Measurements from ENCODE around the gene C4orf50. TPM values are rescaled to one million over a fixed set of nuclear protein-coding genes. Genes with fewer than 3 reads are reported as not detected.

C4orf50 gene
- polyA plus RNA-seq, 1 donor from 2014 or later = 1.6 TPM

GRCh38 chr4:6042293-6043063 lies 24.2 kb upstream of the C4orf50 start:
- no peak overlapping the region for H2AFZ ChIP-seq (ENCODE audit: low read depth, low read length)
- no peak overlapping the region for H3K4me2 ChIP-seq (ENCODE audit: low read length)
- no peak overlapping the region for H3K4me3 ChIP-seq (ENCODE audit: low read length)
- no peak overlapping the region for H3K9ac ChIP-seq (ENCODE audit: low read length)
- H3K27me3 ChIP-seq (ENCODE audit: insufficient read depth, low read depth, low read length) = no peaks in the 10 kb centered on the region
- no peaks in the 10 kb centered on the region for H3K9me2 ChIP-seq (ENCODE audit: insufficient read depth, low read length)
- H3K79me2 ChIP-seq (replicated peaks; ENCODE audit: insufficient read depth, low read length) = no peaks in the 10 kb centered on the region
- TF ChIP-seq RAD21 (conservative IDR thresholded peaks at IDR 0.05) = no peak
- no peak for TF ChIP-seq EP300 (conservative IDR thresholded peaks at IDR 0.05; ENCODE audit: poor library complexity, severe bottlenecking)
- no peak for TF ChIP-seq TAF1 (IDR thresholded peaks at IDR 0.05; ENCODE audit: low read depth)
- TF ChIP-seq SMC3 (conservative IDR thresholded peaks at IDR 0.05; ENCODE audit: poor library complexity) = no peak
- TF ChIP-seq EZH2 (IDR thresholded peaks at IDR 0.05; ENCODE audit: borderline replicate concordance, insufficient read depth, low read length, poor library complexity, severe bottlenecking) = no peak
- no peak for TF ChIP-seq POLR2AphosphoS5 (IDR thresholded peaks at IDR 0.05)
- no peak for TF ChIP-seq REST (IDR thresholded peaks at IDR 0.05; ENCODE audit: borderline replicate concordance)
- TF ChIP-seq, protein P1, sequence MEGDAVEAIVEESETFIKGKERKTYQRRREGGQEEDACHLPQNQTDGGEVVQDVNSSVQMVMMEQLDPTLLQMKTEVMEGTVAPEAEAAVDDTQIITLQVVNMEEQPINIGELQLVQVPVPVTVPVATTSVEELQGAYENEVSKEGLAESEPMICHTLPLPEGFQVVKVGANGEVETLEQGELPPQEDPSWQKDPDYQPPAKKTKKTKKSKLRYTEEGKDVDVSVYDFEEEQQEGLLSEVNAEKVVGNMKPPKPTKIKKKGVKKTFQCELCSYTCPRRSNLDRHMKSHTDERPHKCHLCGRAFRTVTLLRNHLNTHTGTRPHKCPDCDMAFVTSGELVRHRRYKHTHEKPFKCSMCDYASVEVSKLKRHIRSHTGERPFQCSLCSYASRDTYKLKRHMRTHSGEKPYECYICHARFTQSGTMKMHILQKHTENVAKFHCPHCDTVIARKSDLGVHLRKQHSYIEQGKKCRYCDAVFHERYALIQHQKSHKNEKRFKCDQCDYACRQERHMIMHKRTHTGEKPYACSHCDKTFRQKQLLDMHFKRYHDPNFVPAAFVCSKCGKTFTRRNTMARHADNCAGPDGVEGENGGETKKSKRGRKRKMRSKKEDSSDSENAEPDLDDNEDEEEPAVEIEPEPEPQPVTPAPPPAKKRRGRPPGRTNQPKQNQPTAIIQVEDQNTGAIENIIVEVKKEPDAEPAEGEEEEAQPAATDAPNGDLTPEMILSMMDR (IDR thresholded peaks at IDR 0.05; ENCODE audit: poor library complexity, severe bottlenecking) = no peak
- no peak for TF ChIP-seq MXI1 (conservative IDR thresholded peaks at IDR 0.05; ENCODE audit: poor library complexity, severe bottlenecking)
- H4K20me1 ChIP-seq (ENCODE audit: insufficient read depth) = no peaks in the 10 kb centered on the region
- no peaks in the 10 kb centered on the region for H3K9me3 ChIP-seq (ENCODE audit: low read length)
- H3K27ac ChIP-seq (ENCODE audit: low read length) = no peak overlapping the region
- H3F3A ChIP-seq (ENCODE audit: insufficient read depth, low read length, poor library complexity, severe bottlenecking) = no peaks in the 10 kb centered on the region
- H3K36me3 ChIP-seq (ENCODE audit: insufficient read depth, low read length) = no peaks in the 10 kb centered on the region

DNA sequence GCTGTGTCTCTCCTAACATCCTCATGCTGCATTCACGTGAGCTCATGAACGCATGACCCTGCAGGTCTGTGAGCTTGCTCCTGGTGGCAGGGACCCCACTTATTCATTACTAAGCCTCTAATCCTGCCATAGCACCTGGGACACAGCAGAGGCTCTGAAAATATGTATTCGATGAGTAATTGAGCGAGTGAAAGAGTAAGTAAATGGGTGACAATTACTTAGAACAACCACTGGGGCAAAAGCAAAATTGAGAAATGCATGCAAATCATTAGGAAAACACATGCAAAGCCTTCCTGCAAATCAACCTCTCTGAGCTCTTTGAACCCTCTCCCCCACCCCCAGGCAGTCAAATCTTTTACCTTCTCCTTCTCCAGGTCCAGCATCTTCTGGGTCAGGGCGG lies 23.6 kb upstream of the C4orf50 start:
- Histone ChIP-seq H3K4me2 (ENCODE audit: low read length) (no peak overlapping the region), H3K79me2 (replicated peaks; ENCODE audit: insufficient read depth, low read length) (no peaks in the 10 kb centered on the region), H3F3A (ENCODE audit: insufficient read depth, low read length, poor library complexity, severe bottlenecking) (no peaks in the 10 kb centered on the region), H3K9ac (ENCODE audit: low read length) (no peak overlapping the region), H3K9me3 (ENCODE audit: low read length) (no peaks in the 10 kb centered on the region), H3K9me2 (ENCODE audit: insufficient read depth, low read length) (no peaks in the 10 kb centered on the region), H4K20me1 (ENCODE audit: insufficient read depth) (no peaks in the 10 kb centered on the region), H3K27ac (ENCODE audit: low read length) (no peak overlapping the region), H2AFZ (ENCODE audit: low read depth, low read length) (no peak overlapping the region), H3K4me3 (ENCODE audit: low read length) (no peak overlapping the region), H3K27me3 (ENCODE audit: insufficient read depth, low read depth, low read length) (no peaks in the 10 kb centered on the region), H3K36me3 (ENCODE audit: insufficient read depth, low read length) (no peaks in the 10 kb centered on the region)
- TF ChIP-seq EZH2 (IDR thresholded peaks at IDR 0.05; ENCODE audit: borderline replicate concordance, insufficient read depth, low read length, poor library complexity, severe bottlenecking) (no peak), REST (IDR thresholded peaks at IDR 0.05; ENCODE audit: borderline replicate concordance) (no peak), SMC3 (conservative IDR thresholded peaks at IDR 0.05; ENCODE audit: poor library complexity) (no peak), RAD21 (conservative IDR thresholded peaks at IDR 0.05) (no peak), POLR2AphosphoS5 (IDR thresholded peaks at IDR 0.05) (no peak), TAF1 (IDR thresholded peaks at IDR 0.05; ENCODE audit: low read depth) (no peak), MXI1 (conservative IDR thresholded peaks at IDR 0.05; ENCODE audit: poor library complexity, severe bottlenecking) (no peak)
- TF ChIP-seq, protein P1 (IDR thresholded peaks at IDR 0.05; ENCODE audit: poor library complexity, severe bottlenecking) = no peak
